SIG-M5 treated with dmso at 0.1 percent for 504 hours (cell line): ENCODE results near the gene CSH1.
"Not testable (repeated sequence)": the region's sequence is repeated elsewhere in the genome, so short reads cannot be mapped to it uniquely, and the experiment has no call there.

Experiments used
- DNase-seq: peaks from one replicate; lab custom pipeline; 2025; ENCODE audit not compliant: unreplicated experiment; lab: John Stamatoyannopoulos, UW

CSH1 gene

DNA sequence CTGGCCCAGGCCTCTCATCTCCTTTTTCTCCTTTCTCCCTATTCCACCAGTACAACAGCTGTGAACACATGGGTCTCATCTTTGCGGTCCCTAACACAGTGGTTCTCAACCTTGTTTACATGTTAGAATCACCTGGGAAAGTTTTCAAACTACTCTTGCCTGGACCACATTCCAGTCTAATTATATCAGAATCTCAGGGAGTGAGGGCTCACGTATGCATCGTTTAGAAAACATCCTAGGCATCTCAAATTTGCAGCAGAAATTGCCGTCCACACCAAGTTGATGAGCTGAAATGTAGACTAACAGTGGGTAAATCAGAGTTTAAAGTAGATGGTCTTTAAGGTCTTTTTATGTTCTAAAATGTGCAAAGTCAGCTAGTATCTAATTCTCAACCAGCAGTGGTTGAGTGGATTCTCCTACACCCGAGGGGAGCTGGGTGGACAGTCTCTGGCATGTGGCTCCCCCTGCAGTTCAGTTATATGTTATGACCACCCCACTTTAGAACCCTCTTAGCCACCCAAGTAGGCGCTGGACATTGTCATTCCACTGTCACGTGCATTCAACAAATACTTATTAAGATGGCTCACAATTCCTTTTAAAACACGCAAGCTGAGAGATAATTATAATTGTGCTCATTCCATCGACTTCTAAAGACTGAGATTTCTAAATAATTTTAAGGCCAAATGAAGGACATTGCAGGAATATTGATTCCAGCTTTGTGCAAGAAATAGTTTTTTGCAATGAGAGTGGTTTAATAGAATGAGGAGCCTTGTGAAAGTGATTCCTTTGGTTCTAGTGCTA lies 26.7 kb downstream of the CSH1 start:
- not testable (repeated sequence) for DNase-seq

DNA sequence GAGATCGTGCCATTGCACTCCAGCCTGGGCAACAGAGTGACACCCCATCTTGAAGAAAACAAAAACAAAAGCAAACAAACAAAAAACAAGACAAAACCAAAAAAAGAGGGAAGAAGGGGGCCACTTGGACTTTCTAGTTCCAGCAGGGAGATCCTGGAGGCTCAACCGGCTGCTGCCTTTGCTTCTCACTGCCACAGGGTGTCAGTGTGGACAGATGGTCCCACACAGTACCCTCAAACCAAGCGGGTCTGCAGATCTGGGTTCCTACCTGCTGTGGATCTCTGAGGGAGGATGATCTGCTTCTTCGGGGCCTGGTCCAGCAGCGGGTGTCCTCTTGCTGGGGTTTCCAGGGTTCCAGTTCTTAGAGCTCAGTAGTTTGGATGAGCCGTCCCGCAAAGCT lies 29.7 kb downstream of the CSH1 start:
- not testable (repeated sequence) for DNase-seq

DNA sequence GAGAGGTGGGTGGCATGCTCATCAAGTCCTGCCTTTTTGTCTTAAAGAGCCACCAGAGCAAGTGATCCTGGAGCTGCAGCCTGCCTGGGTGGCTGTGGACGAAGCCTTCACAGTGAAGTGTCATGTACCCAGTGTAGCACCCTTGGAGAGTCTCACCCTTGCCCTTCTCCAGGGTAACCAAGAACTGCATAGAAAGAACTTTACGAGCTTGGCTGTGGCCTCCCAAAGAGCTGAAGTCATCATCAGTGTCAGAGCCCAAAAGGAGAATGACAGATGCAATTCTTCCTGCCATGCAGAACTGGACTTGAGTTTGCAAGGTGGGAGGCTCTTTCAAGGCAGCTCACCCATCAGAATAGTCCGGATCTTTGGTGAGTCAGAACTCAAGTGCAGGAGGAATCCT lies 37.1 kb downstream of the CSH1 start:
- no peak for DNase-seq

DNA sequence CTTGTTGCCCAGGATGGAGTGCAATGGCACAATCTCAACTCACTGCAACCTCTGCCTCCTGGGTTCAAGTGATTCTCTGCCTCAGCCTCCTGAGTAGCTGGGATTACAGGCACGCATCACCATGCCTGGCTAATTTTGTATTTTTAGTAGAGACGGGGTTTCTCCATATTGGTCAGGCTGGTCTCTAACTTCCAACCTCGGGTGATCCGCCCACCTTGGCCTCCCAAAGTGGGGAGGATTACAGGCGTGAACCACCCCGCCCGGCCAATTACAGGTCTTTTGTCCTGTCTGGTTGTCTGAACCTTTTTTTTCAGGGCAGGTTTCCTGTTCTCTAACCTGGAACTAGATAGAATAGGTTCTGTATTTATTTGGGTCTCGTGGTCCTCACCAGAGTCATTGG lies 39.9 kb downstream of the CSH1 start:
- DNase-seq = not testable (repeated sequence)

GRCh38 chr17:63855185-63855584 lies 41.2 kb downstream of the CSH1 start:
- DNase-seq = no peak

DNA sequence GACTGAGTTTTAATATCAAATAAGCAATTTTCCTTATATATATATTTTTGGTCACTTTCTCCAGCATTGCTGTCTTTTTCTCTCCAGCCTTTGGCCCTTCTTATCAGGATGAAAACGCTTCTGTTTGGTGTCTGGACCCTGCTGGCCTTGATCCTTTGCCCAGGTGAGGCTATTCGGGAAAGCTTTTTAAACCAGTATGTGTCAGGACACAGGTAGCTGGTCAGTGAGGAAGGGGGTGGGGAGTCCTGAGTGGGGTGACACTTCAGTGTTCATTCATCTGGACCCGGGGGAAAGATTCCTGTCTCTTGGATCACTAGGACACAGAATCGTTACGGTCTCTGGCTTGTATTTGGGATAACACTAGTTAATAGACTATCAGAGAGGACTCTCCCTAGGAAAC lies 41.7 kb downstream of the CSH1 start:
- no peak for DNase-seq

- DNase-seq = no peak
Measured at GRCh38 chr17:63853260-63853659, 43.1 kb downstream of the CSH1 start.

DNA sequence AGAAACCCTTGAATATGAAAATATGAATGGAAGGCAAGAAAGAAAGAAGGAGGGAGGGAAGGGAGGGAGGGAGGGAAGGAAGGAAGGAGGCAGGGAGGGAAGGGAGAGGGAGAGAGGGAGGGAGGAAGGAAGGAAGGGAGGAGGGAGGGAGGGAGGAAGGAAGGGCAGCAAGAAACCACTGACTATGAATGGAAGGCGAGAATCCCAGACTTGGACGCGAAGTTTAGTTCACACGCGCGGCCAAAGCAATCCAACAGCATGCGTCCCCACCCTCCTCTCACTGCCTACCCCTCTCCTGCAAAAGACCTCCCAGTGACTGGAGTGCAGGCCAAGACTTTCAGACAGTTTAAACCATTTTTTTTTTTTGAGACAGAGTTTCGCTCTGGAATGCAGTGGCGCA lies 46.0 kb downstream of the CSH1 start:
- no peak for DNase-seq

- peak; percentile 92 for DNase-seq
Measured at GRCh38 chr17:63848834-63849689, 47.3 kb downstream of the CSH1 start.

- DNase-seq = no peak
Measured at GRCh38 chr17:63847525-63848249, 48.7 kb downstream of the CSH1 start.

DNA sequence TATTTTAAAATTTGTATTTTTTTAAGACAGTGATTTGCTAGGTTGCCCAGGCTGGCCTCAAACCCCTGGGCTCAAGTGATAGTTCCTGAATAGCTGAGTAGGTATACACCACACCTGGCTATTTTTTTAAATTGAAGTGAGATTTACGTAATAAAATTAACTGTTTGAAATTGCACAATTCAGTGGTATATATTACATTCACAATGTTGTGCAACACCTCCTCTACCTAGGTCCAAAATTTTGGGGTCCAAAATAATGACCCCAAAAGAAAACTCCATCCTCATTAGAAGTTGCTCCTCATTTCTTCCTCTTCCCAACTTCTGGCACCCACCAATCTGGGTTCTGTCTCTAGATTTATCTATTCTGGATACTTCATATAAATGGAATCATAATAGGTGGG lies 50.9 kb downstream of the CSH1 start:
- DNase-seq = no peak
